Naive B cell (primary cell): ENCODE measurements around the gene AP5S1. TPM values are rescaled to one million over a fixed set of nuclear protein-coding genes. Genes with fewer than 3 reads are reported as not detected.
"Not testable (repeated sequence)": the region's sequence is repeated elsewhere in the genome, so short reads cannot be mapped to it uniquely, and the experiment has no call there.

Source experiments
- ATAC-seq, 2 donors: fragments of 150-1000 bp; cut with Tn5 transposase; 2 replicates each; pipeline ENCODE4 v1.10.0; 2021; ENCODE audit warnings: low read depth in 2 of 2, mild to moderate bottlenecking in 2 of 2, moderate library complexity in 2 of 2
- DNase-seq: peaks from one replicate; pipeline ENCODE4 v3.0.0; 2022
- H3K27ac Mint-ChIP-seq, 6 donors: one replicate each; pipeline ENCODE4 v1.8.0; 2020 to 2022; ENCODE audit warnings: mild to moderate bottlenecking in 6 of 6, mixed read lengths in 6 of 6, moderate library complexity in 5 of 6, inconsistent platforms in 2 of 6
- H3K27me3 Mint-ChIP-seq, 3 donors: one replicate each; pipeline ENCODE4 v1.8.0; 2021 to 2022; ENCODE audit warnings: mixed read lengths in 3 of 3, mild to moderate bottlenecking in 1 of 3
- H3K36me3 Mint-ChIP-seq, 2 donors: one replicate each; pipeline ENCODE4 v1.8.0; 2020 to 2022; ENCODE audit warnings: mixed read lengths in 2 of 2, inconsistent platforms in 1 of 2, mild to moderate bottlenecking in 1 of 2
- H3K4me1 Mint-ChIP-seq, 3 donors: one replicate each; pipeline ENCODE4 v1.8.0; 2020 to 2022; ENCODE audit warnings: mixed read lengths in 3 of 3, inconsistent platforms in 1 of 3, mild to moderate bottlenecking in 1 of 3, moderate library complexity in 1 of 3
- H3K4me3 Mint-ChIP-seq, 8 donors: one replicate each; pipeline ENCODE4 v1.8.0; 2020 to 2022; ENCODE audit warnings: mild to moderate bottlenecking in 8 of 8, mixed read lengths in 8 of 8, moderate library complexity in 8 of 8, inconsistent platforms in 2 of 8
- H3K9me3 Mint-ChIP-seq, 7 donors: one replicate each; pipeline ENCODE4 v1.8.0; 2020 to 2022; ENCODE audit warnings: mixed read lengths in 7 of 7, mild to moderate bottlenecking in 5 of 7, inconsistent platforms in 2 of 7, moderate library complexity in 1 of 7
- polyA plus RNA-seq, 6 donors: library from polyadenylated mRNA; unstranded; fragments of 300-500 nt; fragmentation: Illumina TruSeq; gene quantifications; one replicate each; pipeline ENCODE4 v1.2.3, GENCODE V29; 2021; ENCODE audit warnings: low read depth in 6 of 6

Gene AP5S1
- polyA plus RNA-seq, 6 donors from 2014 or later, result 11.1 to 33.6 (median 13.5) TPM

DNA sequence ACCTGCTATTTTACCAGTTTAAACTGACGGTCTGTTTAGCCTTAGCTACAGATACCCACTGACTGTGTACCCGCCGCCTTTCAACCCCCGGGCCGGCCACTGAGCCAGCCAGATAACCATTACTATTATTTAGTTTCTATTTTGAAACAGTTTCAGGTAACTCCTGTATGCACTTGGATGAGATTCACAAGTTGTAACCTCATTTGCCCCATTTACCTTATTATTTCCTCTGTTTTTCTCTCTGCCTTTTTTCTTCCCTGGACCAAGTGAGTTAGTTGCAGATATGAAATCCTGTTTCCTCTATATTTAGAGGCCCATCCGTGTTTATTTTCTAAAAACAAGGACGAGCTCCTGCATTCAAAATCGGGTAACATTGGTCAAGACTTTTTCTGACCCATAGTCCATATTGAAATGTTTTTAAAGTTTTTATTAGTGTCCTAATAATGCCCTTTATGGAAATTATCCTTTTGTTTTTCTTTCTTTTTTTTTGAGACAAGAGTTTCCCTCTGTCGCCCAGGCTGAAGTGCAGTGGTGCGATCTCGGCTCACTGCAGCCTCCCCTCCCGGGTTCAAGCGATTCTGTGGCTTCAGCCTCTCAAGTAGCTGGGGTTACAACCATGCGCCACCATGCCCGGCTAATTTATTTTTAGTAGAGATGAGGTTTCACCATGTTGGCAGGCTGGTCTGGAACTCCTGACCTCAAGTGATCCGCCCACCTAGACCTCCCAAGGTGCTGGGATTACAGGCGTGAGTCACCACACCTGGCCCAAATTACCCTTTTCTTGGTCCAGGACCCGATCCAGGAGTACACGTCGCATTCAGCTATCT, 767 bp downstream of the AP5S1 start:
- peak overlapping the region; percentile 86 to 96 (median 96) for H3K4me3 Mint-ChIP-seq
- peaks cover 0 to 6% (median 0%) of the 10 kb centered on the region in 3 donors for H3K27me3 Mint-ChIP-seq
- peak overlapping the region; percentile 96 to 99 (median 99) for H3K27ac Mint-ChIP-seq
- ATAC-seq (peak in 1 of 2 donors; percentile 14), DNase-seq (no peak)
- H3K4me1 Mint-ChIP-seq, result peaks cover 8 to 32% (median 22%) of the 10 kb centered on the region in 3 donors
- H3K36me3 Mint-ChIP-seq, result no peaks in the 10 kb centered on the region
- H3K9me3 Mint-ChIP-seq, result no peaks in the 10 kb centered on the region

DNA sequence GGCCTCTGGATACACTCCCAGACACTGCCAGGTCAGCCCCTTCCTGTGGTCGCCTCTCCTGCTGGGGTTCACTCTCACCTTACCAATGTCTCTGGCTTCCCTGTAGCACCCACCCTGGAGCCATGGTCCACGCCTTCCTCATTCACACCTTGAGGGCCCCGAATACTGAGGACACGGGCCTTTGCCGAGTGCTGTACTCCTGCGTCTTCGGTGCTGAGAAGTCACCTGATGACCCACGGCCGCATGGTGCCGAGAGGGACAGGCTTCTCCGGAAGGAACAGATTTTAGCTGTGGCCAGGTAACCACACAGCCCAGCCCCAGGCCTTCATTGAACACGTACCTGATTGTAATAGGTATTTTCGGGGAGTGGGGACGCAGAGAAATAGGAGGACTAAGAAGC, 1.6 kb downstream of the AP5S1 start:
- peak overlapping the region in 5 of 6 donors; percentile 67 to 99 (median 79) for H3K27ac Mint-ChIP-seq
- peaks cover 16 to 41% (median 29%) of the 10 kb centered on the region in 3 donors for H3K4me1 Mint-ChIP-seq
- no peaks in the 10 kb centered on the region for H3K27me3 Mint-ChIP-seq
- DNase-seq, result no peak
- no peaks in the 10 kb centered on the region for H3K36me3 Mint-ChIP-seq
- H3K9me3 Mint-ChIP-seq, result no peaks in the 10 kb centered on the region
- H3K4me3 Mint-ChIP-seq, result peak overlapping the region; percentile 76 to 96 (median 95)
- ATAC-seq, result no peak

DNA sequence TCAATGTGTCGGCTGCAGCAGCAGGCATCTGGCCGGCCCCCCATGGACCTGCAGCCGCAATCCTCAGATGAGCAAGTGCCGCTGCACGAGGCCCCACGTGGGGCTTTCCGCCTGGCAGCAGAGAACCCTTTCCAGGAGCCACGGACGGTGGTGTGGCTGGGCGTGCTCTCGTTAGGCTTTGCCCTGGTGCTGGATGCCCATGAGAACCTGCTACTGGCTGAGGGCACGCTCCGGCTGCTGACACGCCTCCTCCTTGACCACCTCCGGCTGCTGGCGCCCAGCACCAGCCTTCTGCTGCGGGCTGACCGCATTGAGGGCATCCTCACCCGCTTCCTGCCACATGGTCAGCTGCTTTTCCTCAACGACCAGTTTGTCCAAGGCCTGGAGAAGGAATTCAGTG, 3.5 kb downstream of the AP5S1 start:
- H3K36me3 Mint-ChIP-seq, result no peaks in the 10 kb centered on the region

DNA sequence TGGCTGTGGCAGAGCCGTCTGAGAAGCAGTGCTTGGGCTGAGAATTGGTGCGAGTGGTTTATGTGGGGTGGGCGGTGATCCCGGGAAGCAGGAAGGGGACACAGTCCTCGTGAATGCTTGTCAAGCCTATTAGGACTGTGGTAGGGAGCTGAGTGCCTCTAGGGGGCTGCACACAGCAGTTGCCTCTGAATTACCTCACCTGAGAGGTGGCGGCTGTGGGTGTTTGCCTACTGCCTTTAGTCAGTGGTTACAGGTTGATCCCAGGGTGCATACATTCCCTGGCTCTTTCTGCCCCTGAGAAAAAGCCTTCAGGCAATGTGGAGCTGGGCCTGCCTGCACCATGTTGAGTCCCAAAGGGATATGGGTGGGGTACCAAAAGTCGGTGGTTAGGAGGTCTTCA, 5.2 kb downstream of the AP5S1 start:
- H3K9me3 Mint-ChIP-seq, result no peaks in the 10 kb centered on the region
- no peaks in the 10 kb centered on the region for H3K36me3 Mint-ChIP-seq
- no peaks in the 10 kb centered on the region for H3K27me3 Mint-ChIP-seq
- H3K4me1 Mint-ChIP-seq, result peaks cover 16 to 25% (median 17%) of the 10 kb centered on the region in 3 donors
- H3K4me3 Mint-ChIP-seq, result peak overlapping the region in 2 of 8 donors; percentile 41 to 45
- peak overlapping the region in 2 of 6 donors; percentile 39 to 45 for H3K27ac Mint-ChIP-seq
- no peak for DNase-seq
- ATAC-seq, result no peak

More for the DNA sequence above, 3.5 kb downstream of the AP5S1 start:
- H3K9me3 Mint-ChIP-seq, result no peaks in the 10 kb centered on the region
- no peak overlapping the region for H3K4me3 Mint-ChIP-seq
- no peaks in the 10 kb centered on the region for H3K27me3 Mint-ChIP-seq
- no peak overlapping the region for H3K27ac Mint-ChIP-seq
- DNase-seq (no peak), ATAC-seq (no peak)
- H3K4me1 Mint-ChIP-seq, result peaks cover 16 to 35% (median 27%) of the 10 kb centered on the region in 3 donors

DNA sequence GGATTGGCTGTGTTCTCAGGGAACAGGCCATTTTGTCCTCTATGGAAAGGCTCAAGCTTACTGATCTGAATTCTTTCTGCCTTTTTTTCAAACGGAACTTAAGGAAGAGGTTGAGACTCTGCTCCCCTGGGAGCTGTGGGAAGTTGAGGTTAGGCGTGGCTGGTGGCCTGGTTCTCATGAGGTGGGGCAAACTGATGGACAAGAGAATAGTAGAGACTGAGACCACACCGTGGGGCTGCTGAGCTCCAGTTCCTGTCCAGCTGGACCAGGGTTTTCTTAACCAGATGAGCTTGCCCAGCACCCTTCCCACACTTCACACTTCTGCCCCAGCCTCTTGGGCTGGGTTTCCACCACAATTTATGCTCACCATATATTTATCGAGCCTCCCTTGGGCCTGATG, 6.1 kb downstream of the AP5S1 start:
- no peaks in the 10 kb centered on the region for H3K27me3 Mint-ChIP-seq
- no peaks in the 10 kb centered on the region for H3K9me3 Mint-ChIP-seq
- no peak for DNase-seq
- H3K4me3 Mint-ChIP-seq, result peak overlapping the region in 2 of 8 donors; percentile 5 to 41
- H3K4me1 Mint-ChIP-seq, result peaks cover 12 to 17% (median 13%) of the 10 kb centered on the region in 3 donors
- no peak for ATAC-seq
- H3K27ac Mint-ChIP-seq, result peak overlapping the region in 2 of 6 donors; percentile 36 to 67
- no peaks in the 10 kb centered on the region for H3K36me3 Mint-ChIP-seq

DNA sequence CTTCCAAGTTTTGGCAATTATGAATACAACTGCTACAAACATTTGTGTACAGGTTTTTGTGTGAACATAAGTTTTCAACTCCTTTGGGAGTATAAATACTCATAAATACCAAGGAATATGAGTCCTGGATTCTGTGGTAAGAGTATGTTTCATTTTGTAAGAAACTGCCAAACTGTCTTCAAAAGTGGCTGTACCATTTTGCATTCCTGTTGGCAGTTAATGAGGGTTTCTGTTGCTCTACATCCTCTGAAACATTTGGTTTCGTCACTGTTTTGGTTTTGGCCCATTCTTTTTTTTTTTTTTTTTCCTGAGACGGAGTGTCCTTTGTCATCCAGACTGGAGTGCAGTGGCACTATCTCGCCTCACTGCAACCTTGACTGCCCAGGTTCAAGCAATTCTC, 8.5 kb downstream of the AP5S1 start:
- no peak overlapping the region for H3K4me3 Mint-ChIP-seq
- H3K36me3 Mint-ChIP-seq, result no peaks in the 10 kb centered on the region
- H3K4me1 Mint-ChIP-seq, result peaks cover 7 to 11% (median 7%) of the 10 kb centered on the region in 3 donors
- ATAC-seq (no peak), DNase-seq (no peak)
- H3K27me3 Mint-ChIP-seq, result no peaks in the 10 kb centered on the region
- no peak overlapping the region for H3K27ac Mint-ChIP-seq
- no peaks in the 10 kb centered on the region for H3K9me3 Mint-ChIP-seq

DNA sequence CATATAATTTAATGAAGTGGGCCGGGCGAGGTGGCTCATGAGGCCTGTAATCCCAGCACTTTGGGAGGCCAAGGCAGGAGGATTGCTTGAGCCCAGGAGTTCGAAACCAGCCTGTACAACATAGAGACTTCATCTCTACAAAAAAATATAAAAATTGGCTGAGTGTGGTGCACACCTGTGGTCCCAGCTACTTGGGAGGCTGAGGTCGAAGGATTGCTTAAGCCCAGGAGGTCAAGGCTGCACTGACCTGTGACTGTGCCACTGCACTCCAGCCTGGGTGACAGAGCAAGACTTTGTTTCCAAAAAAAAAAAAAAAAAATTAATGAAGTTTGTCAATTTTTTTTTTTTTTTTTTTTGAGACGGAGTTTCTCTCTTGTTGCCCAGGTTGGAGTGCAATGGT, 9.5 kb downstream of the AP5S1 start:
- not testable (repeated sequence) for ATAC-seq, DNase-seq, H3K36me3 Mint-ChIP-seq, H3K4me3 Mint-ChIP-seq, H3K9me3 Mint-ChIP-seq, H3K27me3 Mint-ChIP-seq, H3K27ac Mint-ChIP-seq
- H3K4me1 Mint-ChIP-seq, result peaks cover 7 to 11% (median 7%) of the 10 kb centered on the region in 3 donors

DNA sequence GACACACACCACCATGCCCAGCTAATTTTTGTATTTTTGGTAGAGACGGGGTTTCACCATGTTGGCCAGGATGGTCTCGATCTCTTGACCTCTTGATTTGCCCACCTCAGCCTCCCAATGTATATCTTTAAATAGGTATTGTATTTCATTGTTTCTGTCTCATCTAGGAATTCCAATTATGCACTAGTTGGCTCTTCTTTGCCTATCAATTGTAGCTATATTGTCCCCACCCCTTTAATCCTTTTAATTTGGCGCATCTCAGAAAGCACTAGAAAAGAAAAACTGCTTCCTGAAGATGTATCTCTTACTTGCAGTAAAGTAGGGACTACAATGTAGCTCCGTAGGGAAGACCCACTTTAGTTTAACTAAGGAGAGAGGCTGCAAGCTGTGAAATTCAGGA, 15.8 kb downstream of the AP5S1 start:
- Mint-ChIP-seq H3K36me3 (no peaks in the 10 kb centered on the region), H3K27me3 (no peaks in the 10 kb centered on the region), H3K9me3 (no peaks in the 10 kb centered on the region), H3K4me3 (no peak overlapping the region), H3K27ac (no peak overlapping the region), H3K4me1 (peaks cover 0 to 4% (median 2%) of the 10 kb centered on the region in 3 donors)
- ATAC-seq (no peak), DNase-seq (no peak)

DNA sequence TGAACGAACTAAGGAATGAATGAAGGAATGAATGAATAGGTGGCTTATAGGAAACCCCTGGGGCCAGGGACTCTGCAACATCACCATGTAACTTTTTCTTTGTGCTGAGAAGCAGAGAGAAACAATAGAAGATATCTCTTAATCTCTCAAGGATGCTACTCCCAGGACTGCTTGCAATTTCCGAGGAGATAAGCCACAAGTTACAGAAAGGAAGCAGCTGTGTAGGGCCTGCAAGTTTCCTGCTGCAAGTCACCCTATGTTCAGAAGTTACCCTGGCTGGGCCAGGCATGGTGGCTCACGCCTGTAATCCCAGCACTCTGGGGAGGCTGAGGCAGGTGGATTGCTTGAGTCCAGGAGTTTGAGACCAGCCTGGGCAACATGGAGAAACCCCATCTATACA, 19.0 kb downstream of the AP5S1 start:
- Mint-ChIP-seq H3K36me3 (no peaks in the 10 kb centered on the region), H3K27me3 (no peaks in the 10 kb centered on the region), H3K4me3 (no peak overlapping the region), H3K4me1 (peaks cover 0 to 4% (median 2%) of the 10 kb centered on the region in 3 donors), H3K9me3 (no peaks in the 10 kb centered on the region), H3K27ac (no peak overlapping the region)
- ATAC-seq (no peak), DNase-seq (no peak)

DNA sequence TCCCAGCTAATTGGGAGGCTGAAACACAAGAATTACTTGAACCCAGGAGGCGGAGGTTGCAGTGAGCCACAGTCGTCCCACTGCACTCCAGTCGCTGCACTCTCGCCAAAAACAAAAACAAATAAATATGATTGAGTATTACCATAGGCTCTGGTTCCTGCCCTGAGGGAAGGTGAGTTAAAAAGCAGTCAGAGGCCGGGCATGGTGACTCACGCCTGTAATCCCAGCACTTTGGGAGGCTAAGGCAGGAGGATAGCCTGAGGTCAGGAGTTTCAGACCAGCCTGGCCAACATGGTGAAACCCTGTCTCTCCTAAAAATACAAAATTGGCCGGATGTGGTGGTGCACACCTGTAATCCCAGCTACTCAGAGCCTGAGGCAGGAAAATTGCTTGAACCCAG, 19.9 kb downstream of the AP5S1 start:
- not testable (repeated sequence) for H3K4me1 Mint-ChIP-seq, H3K36me3 Mint-ChIP-seq, H3K9me3 Mint-ChIP-seq, H3K27ac Mint-ChIP-seq, DNase-seq, H3K27me3 Mint-ChIP-seq, ATAC-seq, H3K4me3 Mint-ChIP-seq

DNA sequence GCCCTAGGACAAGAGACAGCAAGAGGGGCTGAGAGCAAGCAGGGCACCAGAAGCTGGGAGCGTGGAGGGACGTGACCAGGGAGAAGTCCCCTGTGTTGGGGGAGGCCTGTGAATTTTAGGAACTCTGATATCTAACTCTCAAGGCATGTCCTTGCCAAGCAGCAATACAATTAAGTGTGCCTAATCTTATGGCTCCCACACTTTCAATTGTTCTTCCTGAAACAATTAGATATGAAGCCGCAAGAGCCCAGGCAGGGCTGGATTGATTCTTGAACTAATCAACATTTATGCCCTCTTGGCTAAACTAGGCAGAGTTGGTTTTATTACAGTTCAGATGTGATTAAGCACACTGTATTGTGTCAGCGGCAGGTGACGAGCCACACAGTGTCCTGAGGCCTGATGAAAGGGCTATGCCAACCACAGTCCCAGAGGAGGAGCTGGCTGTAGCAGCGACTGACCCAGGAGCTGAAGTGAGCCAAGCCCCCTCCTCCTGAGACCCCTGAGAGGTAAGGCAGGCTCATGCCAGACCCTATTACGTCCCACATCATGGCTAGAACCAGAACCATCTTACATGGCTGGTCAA, 22.1 kb downstream of the AP5S1 start:
- peak overlapping the region in 3 of 8 donors; percentile 2 to 54 (median 5) for H3K4me3 Mint-ChIP-seq
- ATAC-seq, result no peak
- no peak overlapping the region for H3K27ac Mint-ChIP-seq

DNA sequence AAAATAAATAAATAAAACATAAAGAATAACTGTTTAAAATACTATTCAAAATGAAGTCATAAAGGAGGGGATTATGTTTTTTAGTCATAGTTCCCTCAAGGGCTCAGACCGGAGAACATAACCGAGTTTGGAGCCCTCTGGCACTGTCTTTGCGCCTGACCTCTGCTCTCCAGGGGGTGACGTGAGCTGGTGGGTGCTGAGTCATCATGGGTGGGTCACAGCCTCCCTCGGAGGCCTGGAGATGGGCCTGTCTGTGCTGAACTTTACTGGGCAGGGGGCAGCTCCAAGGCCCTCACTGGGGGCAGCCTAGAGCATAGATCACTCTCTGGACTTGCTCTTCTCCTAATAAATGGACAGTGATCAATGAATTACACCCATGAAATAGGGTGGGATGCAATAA, 23.1 kb downstream of the AP5S1 start:
- no peak for ATAC-seq
- H3K27ac Mint-ChIP-seq, result no peak overlapping the region
- no peak overlapping the region for H3K4me3 Mint-ChIP-seq
- H3K36me3 Mint-ChIP-seq, result no peaks in the 10 kb centered on the region
- no peak for DNase-seq
- no peaks in the 10 kb centered on the region for H3K9me3 Mint-ChIP-seq
- no peaks in the 10 kb centered on the region for H3K27me3 Mint-ChIP-seq
- peaks cover 10 to 27% (median 10%) of the 10 kb centered on the region in 3 donors for H3K4me1 Mint-ChIP-seq

More for the DNA sequence above, 22.1 kb downstream of the AP5S1 start:
- no peaks in the 10 kb centered on the region for H3K27me3 Mint-ChIP-seq
- DNase-seq, result no peak
- no peaks in the 10 kb centered on the region for H3K9me3 Mint-ChIP-seq
- H3K36me3 Mint-ChIP-seq, result no peaks in the 10 kb centered on the region
- peaks cover 2 to 17% (median 7%) of the 10 kb centered on the region in 3 donors for H3K4me1 Mint-ChIP-seq

DNA sequence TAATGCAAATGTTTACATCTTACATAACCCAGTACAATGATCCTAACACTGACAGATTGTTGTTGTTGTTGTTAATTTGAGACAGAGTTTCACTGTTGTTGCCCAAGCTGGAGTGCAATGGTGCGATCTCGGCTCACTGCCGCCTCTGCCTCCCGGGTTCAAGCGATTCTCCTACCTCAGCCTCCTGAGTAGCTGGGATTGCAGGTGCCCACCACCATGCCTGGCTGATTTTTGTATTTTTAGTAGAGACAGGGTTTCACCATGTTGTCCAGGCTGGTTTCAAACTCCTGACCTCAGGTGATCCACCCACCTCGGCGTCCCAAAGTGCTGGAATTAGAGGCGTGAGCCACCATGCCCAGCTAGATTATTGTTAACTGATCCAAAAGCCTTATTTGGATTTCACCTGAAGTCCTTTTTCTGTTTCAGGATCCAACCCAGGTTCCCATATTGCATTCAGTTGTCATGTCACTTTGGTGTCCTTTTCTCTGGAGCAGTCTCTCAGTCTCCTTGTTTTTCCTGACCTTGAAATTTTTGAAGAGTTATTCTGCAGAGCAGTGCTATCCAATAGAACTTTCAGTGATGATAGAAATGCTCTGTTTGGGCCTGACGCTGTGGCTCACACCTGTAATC, 23.8 kb downstream of the AP5S1 start:
- Mint-ChIP-seq H3K4me3 (peak overlapping the region in 2 of 8 donors; percentile 15 to 24), H3K27ac (peak overlapping the region in 1 of 6 donors; percentile 49), H3K4me1 (peaks cover 13 to 32% (median 16%) of the 10 kb centered on the region in 3 donors)
- H3K27me3 Mint-ChIP-seq, H3K9me3 Mint-ChIP-seq, H3K36me3 Mint-ChIP-seq, ATAC-seq, DNase-seq: not testable (repeated sequence)
